ENCODE results near the gene GSN. TPM values are rescaled to one million over a fixed set of nuclear protein-coding genes. Genes with fewer than 3 reads are reported as not detected.

GSN gene
- total RNA-seq, 5 donors from 2014 or later (not counting 1 experiment from before 2014, with no cell fraction given): 6.3 to 8.8 (median 8.4) TPM

GRCh38 chr9:121262423-121262822, 5.5 kb upstream of the GSN start:
- CTCF ChIA-PET: no interaction called here
- peaks cover 0 to 1% of the 10 kb centered on the region in 2 experiments for H3K4me1 ChIP-seq (ENCODE audit: control insufficient read depth in 1 of 2, extremely low read depth in 1 of 2, insufficient read depth in 2 of 2, low read length in 2 of 2)
- no peak overlapping the region for H3K27ac ChIP-seq (ENCODE audit: low read length)
- POLR2A ChIA-PET: no interaction called here
- Mint-ChIP-seq H3K27me3 (peaks cover 0 to 5% of the 10 kb centered on the region in 2 donors), H3K36me3 (peaks cover 11% of the 10 kb centered on the region), H3K27ac (no peak overlapping the region), H3K4me3 (no peak overlapping the region), H3K4me1 (no peaks in the 10 kb centered on the region), H3K9me3 (no peaks in the 10 kb centered on the region)
- H3K27me3 ChIP-seq (replicated peaks in 1 of 2; ENCODE audit: control insufficient read depth in 2 of 2, extremely low read depth in 1 of 2, insufficient read depth in 2 of 2, low read length in 1 of 2): peaks cover 0 to 2% of the 10 kb centered on the region in 2 experiments
- WGBS (ENCODE audit: insufficient coverage): no CpG with 5 or more reads among the region's 1 CpG
- H3K4me3 ChIP-seq (ENCODE audit: control insufficient read depth in 1 of 2, extremely low read depth in 1 of 2, low read length in 1 of 2): no peak overlapping the region
- DNase-seq: no peak
- no peaks in the 10 kb centered on the region for H3K36me3 ChIP-seq (ENCODE audit: control insufficient read depth in 2 of 2, extremely low read depth in 1 of 2, insufficient read depth in 1 of 2, low read length in 1 of 2)
- H3K9me3 ChIP-seq: no peaks in the 10 kb centered on the region
- ATAC-seq (replicated peaks in 1 of 4): no peak

- ChIA-PET CTCF (no interaction called here), POLR2A (no interaction called here)
- Histone ChIP-seq H3K4me1 (ENCODE audit: control insufficient read depth in 1 of 2, extremely low read depth in 1 of 2, insufficient read depth in 2 of 2, low read length in 2 of 2) (peaks cover 0 to 6% of the 10 kb centered on the region in 2 experiments), H3K27me3 (replicated peaks in 1 of 2; ENCODE audit: control insufficient read depth in 2 of 2, extremely low read depth in 1 of 2, insufficient read depth in 2 of 2, low read length in 1 of 2) (peaks cover 0 to 6% of the 10 kb centered on the region in 2 experiments), H3K36me3 (ENCODE audit: control insufficient read depth in 2 of 2, extremely low read depth in 1 of 2, insufficient read depth in 1 of 2, low read length in 1 of 2) (no peaks in the 10 kb centered on the region), H3K27ac (ENCODE audit: low read length) (no peak overlapping the region), H3K4me3 (ENCODE audit: control insufficient read depth in 1 of 2, extremely low read depth in 1 of 2, low read length in 1 of 2) (no peak overlapping the region), H3K9me3 (no peaks in the 10 kb centered on the region)
- Mint-ChIP-seq H3K9me3 (no peaks in the 10 kb centered on the region), H3K27ac (no peak overlapping the region), H3K27me3 (peaks cover 0 to 5% of the 10 kb centered on the region in 2 donors), H3K36me3 (peaks cover 11% of the 10 kb centered on the region), H3K4me1 (peaks cover 0 to 4% (median 3%) of the 10 kb centered on the region in 3 donors), H3K4me3 (no peak overlapping the region)
- ATAC-seq (replicated peaks in 1 of 4): no peak
- DNase-seq: no peak
- WGBS (ENCODE audit: insufficient coverage): no CpG with 5 or more reads among the region's 5 CpGs
Observed at GRCh38 chr9:121262953-121263352, 5.0 kb upstream of the GSN start.

DNA sequence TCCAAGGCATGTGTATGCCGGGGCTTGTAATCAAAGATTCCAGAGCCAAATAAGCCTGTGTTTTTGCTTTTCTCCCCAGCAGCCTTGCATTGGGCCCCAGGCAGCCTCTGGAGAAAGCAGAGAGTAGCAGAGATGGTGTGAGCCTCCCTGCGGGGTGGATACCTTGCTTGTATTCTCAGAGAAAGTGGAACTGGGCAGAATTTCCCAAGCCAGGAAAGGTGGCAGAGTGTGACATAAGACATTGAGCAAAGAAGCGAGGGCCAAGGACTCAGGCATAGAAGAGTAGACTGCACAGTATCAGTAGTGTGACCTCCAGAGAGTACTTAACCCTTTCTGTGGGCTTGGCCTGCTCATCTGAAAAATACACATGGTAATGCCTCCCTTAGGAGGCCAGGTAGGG, 1.6 kb upstream of the GSN start:
- POLR2A ChIA-PET: no interaction called here

GRCh38 chr9:121266906-121267650, 884 bp upstream of the GSN start:
- no peaks in the 10 kb centered on the region for H3K9me3 Mint-ChIP-seq
- Histone ChIP-seq H3K36me3 (ENCODE audit: control insufficient read depth in 2 of 2, extremely low read depth in 1 of 2, insufficient read depth in 1 of 2, low read length in 1 of 2) (no peaks in the 10 kb centered on the region), H3K4me3 (ENCODE audit: control insufficient read depth in 1 of 2, extremely low read depth in 1 of 2, low read length in 1 of 2) (no peak overlapping the region), H3K9me3 (no peaks in the 10 kb centered on the region), H3K27me3 (replicated peaks in 1 of 2; ENCODE audit: control insufficient read depth in 2 of 2, extremely low read depth in 1 of 2, insufficient read depth in 2 of 2, low read length in 1 of 2) (peaks cover 0 to 26% of the 10 kb centered on the region in 2 experiments), H3K4me1 (ENCODE audit: control insufficient read depth in 1 of 2, extremely low read depth in 1 of 2, insufficient read depth in 2 of 2, low read length in 2 of 2) (peaks cover 0 to 17% of the 10 kb centered on the region in 2 experiments), H3K27ac (ENCODE audit: low read length) (no peak overlapping the region)
- H3K27ac Mint-ChIP-seq: no peak overlapping the region
- ChIA-PET POLR2A (interaction anchor here in 1 of 2 donors (0.6 kb wide), 1 partner anchor 518 kb away, joined by 3 read pairs; no protein-coding TSS in a partner anchor), CTCF (interaction anchor here in 1 of 2 donors (0.5 kb wide), 1 partner anchor 16 kb away, joined by 3 read pairs; no protein-coding TSS in a partner anchor)
- 95% methylated on average over 16 of the region's 18 CpGs for whole genome bisulfite sequencing (ENCODE audit: insufficient coverage)
- peaks cover 5% of the 10 kb centered on the region for H3K36me3 Mint-ChIP-seq
- peak overlapping the region; percentile 65 to 82 (median 70) for H3K4me3 Mint-ChIP-seq
- peaks cover 3 to 8% of the 10 kb centered on the region in 2 donors for H3K27me3 Mint-ChIP-seq
- ATAC-seq (replicated peaks in 1 of 4): no peak
- H3K4me1 Mint-ChIP-seq: peaks cover 6 to 17% (median 11%) of the 10 kb centered on the region in 3 donors
- DNase-seq: no peak

More for the DNA sequence above, 1.6 kb upstream of the GSN start:
- no peaks in the 10 kb centered on the region for H3K9me3 ChIP-seq
- peaks cover 0 to 26% of the 10 kb centered on the region in 2 experiments for H3K27me3 ChIP-seq (replicated peaks in 1 of 2; ENCODE audit: control insufficient read depth in 2 of 2, extremely low read depth in 1 of 2, insufficient read depth in 2 of 2, low read length in 1 of 2)
- 91% methylated on average over 3 of the region's 3 CpGs for WGBS (ENCODE audit: insufficient coverage)
- peaks cover 5% of the 10 kb centered on the region for H3K36me3 Mint-ChIP-seq
- no peaks in the 10 kb centered on the region for H3K9me3 Mint-ChIP-seq
- DNase-seq (no peak), ATAC-seq (replicated peaks in 1 of 4) (no peak)
- peaks cover 6 to 17% (median 11%) of the 10 kb centered on the region in 3 donors for H3K4me1 Mint-ChIP-seq
- peaks cover 3 to 8% of the 10 kb centered on the region in 2 donors for H3K27me3 Mint-ChIP-seq
- no peak overlapping the region for H3K27ac ChIP-seq (ENCODE audit: low read length)
- CTCF ChIA-PET: no interaction called here
- peak overlapping the region in 2 of 3 donors; percentile 14 to 82 for H3K4me3 Mint-ChIP-seq
- H3K36me3 ChIP-seq (ENCODE audit: control insufficient read depth in 2 of 2, extremely low read depth in 1 of 2, insufficient read depth in 1 of 2, low read length in 1 of 2): no peaks in the 10 kb centered on the region
- H3K4me1 ChIP-seq (ENCODE audit: control insufficient read depth in 1 of 2, extremely low read depth in 1 of 2, insufficient read depth in 2 of 2, low read length in 2 of 2): peaks cover 0 to 17% of the 10 kb centered on the region in 2 experiments
- no peak overlapping the region for H3K4me3 ChIP-seq (ENCODE audit: control insufficient read depth in 1 of 2, extremely low read depth in 1 of 2, low read length in 1 of 2)
- no peak overlapping the region for H3K27ac Mint-ChIP-seq

- H3K9me3 ChIP-seq: no peaks in the 10 kb centered on the region
- H3K9me3 Mint-ChIP-seq: no peaks in the 10 kb centered on the region
- H3K27me3 Mint-ChIP-seq: peaks cover 3 to 8% of the 10 kb centered on the region in 2 donors
- POLR2A ChIA-PET: interaction anchor here in 1 of 2 donors (0.6 kb wide), 1 partner anchor 29 kb away, joined by 8 read pairs; no protein-coding TSS in a partner anchor
- H3K4me3 Mint-ChIP-seq: peak overlapping the region; percentile 69 to 82 (median 80)
- no peaks in the 10 kb centered on the region for H3K36me3 ChIP-seq (ENCODE audit: control insufficient read depth in 2 of 2, extremely low read depth in 1 of 2, insufficient read depth in 1 of 2, low read length in 1 of 2)
- DNase-seq (no peak), ATAC-seq (replicated peaks in 1 of 4) (peak; percentile 24 to 49 (median 40))
- no peak overlapping the region for H3K27ac Mint-ChIP-seq
- H3K4me1 ChIP-seq (ENCODE audit: control insufficient read depth in 1 of 2, extremely low read depth in 1 of 2, insufficient read depth in 2 of 2, low read length in 2 of 2): peaks cover 0 to 17% of the 10 kb centered on the region in 2 experiments
- H3K4me3 ChIP-seq (ENCODE audit: control insufficient read depth in 1 of 2, extremely low read depth in 1 of 2, low read length in 1 of 2): peak overlapping the region; percentile 52 to 71
- CTCF ChIA-PET: interaction anchor here in 1 of 2 donors (1.1 kb wide), 1 partner anchor 51 kb away, joined by 3 read pairs; no protein-coding TSS in a partner anchor
- H3K4me1 Mint-ChIP-seq: peaks cover 6 to 17% (median 11%) of the 10 kb centered on the region in 3 donors
- no peak overlapping the region for H3K27ac ChIP-seq (ENCODE audit: low read length)
- H3K27me3 ChIP-seq (replicated peaks in 1 of 2; ENCODE audit: control insufficient read depth in 2 of 2, extremely low read depth in 1 of 2, insufficient read depth in 2 of 2, low read length in 1 of 2): peaks cover 0 to 26% of the 10 kb centered on the region in 2 experiments
- WGBS (ENCODE audit: insufficient coverage): 29% methylated on average over 5 of the region's 5 CpGs
- H3K36me3 Mint-ChIP-seq: peaks cover 5% of the 10 kb centered on the region
Observed at GRCh38 chr9:121268598-121268850, 562 bp downstream of the GSN start.

DNA sequence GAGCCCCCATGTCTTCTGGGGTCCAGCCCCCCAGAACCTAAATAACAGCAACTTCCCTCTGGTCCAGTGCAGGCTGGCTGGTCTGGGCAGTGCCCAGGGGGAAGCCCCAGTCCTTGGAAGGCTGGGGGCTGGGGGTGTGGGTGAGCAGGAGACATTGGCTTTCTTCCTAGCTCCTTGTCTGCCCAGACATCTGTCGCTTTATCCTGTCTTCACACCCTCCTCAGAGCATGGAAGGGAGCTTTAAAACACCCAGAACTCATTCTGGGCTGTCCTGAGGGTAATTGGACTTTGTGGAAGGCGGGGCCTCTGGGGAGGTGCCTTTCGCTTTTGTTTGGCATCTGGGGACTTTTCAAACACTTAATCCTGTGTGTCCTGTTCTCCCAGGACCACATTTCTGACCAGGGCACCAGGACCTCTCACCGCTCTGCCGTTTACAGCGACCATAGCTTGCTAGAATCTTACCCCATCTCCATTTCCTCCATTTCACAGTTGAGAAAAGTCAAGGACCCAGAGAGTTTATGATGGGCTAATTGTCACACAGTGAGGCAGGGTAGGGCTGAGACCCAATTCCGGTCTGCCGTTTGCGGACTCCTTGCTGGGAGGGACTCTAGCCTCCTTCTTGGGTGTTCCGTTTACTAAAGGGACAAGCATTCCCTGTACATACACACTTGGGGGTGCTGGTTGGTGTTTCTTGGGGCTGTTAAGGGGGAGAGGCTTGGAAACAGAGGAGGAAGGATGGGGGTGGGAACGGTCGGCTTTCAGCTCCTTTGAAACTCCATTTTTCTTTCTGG, 1.1 kb downstream of the GSN start:
- H3K27me3 ChIP-seq (replicated peaks in 1 of 2; ENCODE audit: control insufficient read depth in 2 of 2, extremely low read depth in 1 of 2, insufficient read depth in 2 of 2, low read length in 1 of 2): peaks cover 0 to 26% of the 10 kb centered on the region in 2 experiments
- no peak overlapping the region for H3K4me3 ChIP-seq (ENCODE audit: control insufficient read depth in 1 of 2, extremely low read depth in 1 of 2, low read length in 1 of 2)
- DNase-seq: no peak
- Mint-ChIP-seq H3K4me3 (peak overlapping the region; percentile 69 to 82 (median 80)), H3K4me1 (peaks cover 6 to 17% (median 11%) of the 10 kb centered on the region in 3 donors), H3K36me3 (peaks cover 5% of the 10 kb centered on the region), H3K27ac (no peak overlapping the region), H3K27me3 (peaks cover 3 to 8% of the 10 kb centered on the region in 2 donors), H3K9me3 (no peaks in the 10 kb centered on the region)
- WGBS (ENCODE audit: insufficient coverage): 47% methylated on average over 4 of the region's 12 CpGs
- ChIA-PET CTCF (interaction anchor here in 1 of 2 donors (1.1 kb wide), 1 partner anchor 51 kb away, joined by 3 read pairs; no protein-coding TSS in a partner anchor), POLR2A (no interaction called here)
- H3K27ac ChIP-seq (ENCODE audit: low read length): no peak overlapping the region
- no peaks in the 10 kb centered on the region for H3K9me3 ChIP-seq
- H3K4me1 ChIP-seq (ENCODE audit: control insufficient read depth in 1 of 2, extremely low read depth in 1 of 2, insufficient read depth in 2 of 2, low read length in 2 of 2): peaks cover 0 to 17% of the 10 kb centered on the region in 2 experiments
- ATAC-seq (replicated peaks in 1 of 4): peak in 1 of 4 experiments; percentile 8
- H3K36me3 ChIP-seq (ENCODE audit: control insufficient read depth in 2 of 2, extremely low read depth in 1 of 2, insufficient read depth in 1 of 2, low read length in 1 of 2): no peaks in the 10 kb centered on the region
